Loucy (cell line): Measurements from ENCODE around the gene MON2.

Experiments used
- CTCF ChIP-seq: fragments of 200-600 bp; sonication (generic); conservative IDR thresholded peaks from 2 replicates; pipeline ENCODE4 v1.5.1; 2014; ENCODE audit warnings: mild to moderate bottlenecking, antibody characterized with exemption, low read length
- EZH2phosphoT487 ChIP-seq: fragments of 200-600 bp; IDR thresholded peaks from 2 replicates; pipeline ENCODE4 v1.6.1; 2018; ENCODE audit warnings: antibody characterized with exemption, mild to moderate bottlenecking, moderate library complexity, borderline replicate concordance

- no peak for TF ChIP-seq CTCF
- no peak for TF ChIP-seq EZH2phosphoT487
These were observed 70.9 kb downstream of the MON2 start for GRCh38 chr12:62537551-62537950.
